K562 (cell line): ENCODE results near the gene CPTP. TPM values are rescaled to one million over a fixed set of nuclear protein-coding genes. Genes with fewer than 3 reads are reported as not detected.

Experiments
- BRD9 ChIP-seq: fragments of 450-650 bp; IDR thresholded peaks from 2 replicates; pipeline ENCODE4 v1.6.1; 2018; ENCODE audit warnings: low read depth; ENCODE audit not compliant: partially characterized antibody
- CBFA2T2 ChIP-seq: fragments of 450-650 bp; conservative IDR thresholded peaks from 2 replicates; pipeline ENCODE4 v1.6.1; 2017; ENCODE audit warnings: mild to moderate bottlenecking
- DDX20 ChIP-seq: fragments of 450-650 bp; IDR thresholded peaks from 2 replicates; pipeline ENCODE4 v1.6.1; 2016; ENCODE audit warnings: missing genetic modification characterization, low read depth, mild to moderate bottlenecking, missing compliant biosample characterization, moderate library complexity
- HMG20A ChIP-seq: fragments of 450-650 bp; formaldehyde crosslinking; conservative IDR thresholded peaks from 2 replicates; pipeline ENCODE4 v1.4.0; 2020; ENCODE audit warnings: mild to moderate bottlenecking, mixed read lengths
- MYBL2 ChIP-seq, 2 experiments: fragments of 450-650 bp in 1 of 2; sonication (generic) in 1 of 2; formaldehyde crosslinking in 1 of 2; IDR thresholded peaks; 2 replicates each; pipeline versions ENCODE4 v1.6.1 to v1.8.1; 2017 to 2022; ENCODE audit warnings: borderline replicate concordance in 1 of 2, inconsistent platforms in 1 of 2, low read depth in 1 of 2, mild to moderate bottlenecking in 1 of 2, missing genetic modification reagents in 1 of 2, moderate library complexity in 1 of 2
- NFRKB ChIP-seq: fragments of 450-650 bp; IDR thresholded peaks from 2 replicates; pipeline ENCODE4 v1.6.1; 2016; ENCODE audit warnings: low read depth
- NRF1 ChIP-seq, 2 experiments: fragments of 450-650 bp; IDR thresholded peaks in 1 of 2; conservative IDR thresholded peaks in 1 of 2; 2 replicates each; pipeline ENCODE4 v1.6.1; 2014; ENCODE audit warnings: mild to moderate bottlenecking in 2 of 2
- POLR2G ChIP-seq: fragments of 200-400 bp; formaldehyde crosslinking; IDR thresholded peaks from 2 replicates; pipeline ENCODE4 v1.6.1; 2017; ENCODE audit warnings: low read depth, mild to moderate bottlenecking, antibody characterized with exemption, low read length, moderate library complexity
- RBM39 ChIP-seq: fragments of 200-400 bp; formaldehyde crosslinking; optimal IDR thresholded peaks from 2 replicates; pipeline ENCODE3; 2018; ENCODE audit warnings: low read depth, low read length
- TARDBP ChIP-seq: fragments of 450-650 bp; IDR thresholded peaks from 2 replicates; pipeline ENCODE4 v1.6.1; 2016
- ZBTB1 ChIP-seq: sonication (generic); formaldehyde crosslinking; IDR thresholded peaks from 2 replicates; pipeline ENCODE4 v1.8.1; 2023; ENCODE audit warnings: missing genetic modification reagents, low read depth, mild to moderate bottlenecking, borderline replicate concordance
- ZNF121 ChIP-seq: sonication (generic); formaldehyde crosslinking; conservative IDR thresholded peaks from 2 replicates; pipeline ENCODE4 v1.8.0; 2022; ENCODE audit warnings: missing genetic modification reagents
- ZNF175 ChIP-seq: fragments of 200-800 bp; sonication (Bioruptor generic); IDR thresholded peaks from 2 replicates; pipeline ENCODE4 v1.6.1; 2016; ENCODE audit warnings: low read depth, mild to moderate bottlenecking, missing genetic modification characterization, missing compliant biosample characterization
- polyA plus RNA-seq, 8 experiments: library from polyadenylated mRNA; depleted of rRNA in 4 of 8; stranded (reverse) in 5 of 8; unstranded in 3 of 8; fragments of >200 nt; fragmentation: Nextera tagmentation in 2 of 8; fragmentation: Illumina TruSeq in 1 of 8; extraction: Ambion mirVana in 2 of 8; extraction: Trizol in 1 of 8; gene quantifications; 2 replicates each; pipeline versions ENCODE4 v1.2.1 to v1.2.3, GENCODE V29; 2011 to 2014; ENCODE audit warnings: inconsistent platforms in 1 of 8, missing spikeins in 1 of 8
- total RNA-seq, 7 experiments: library from RNA; depleted of rRNA in 6 of 7; stranded (reverse); fragments of >200 nt in 6 of 7; fragmentation: Illumina TruSeq in 2 of 7; extraction: Trizol in 2 of 7; gene quantifications; 2 replicates each; pipeline versions ENCODE4 v1.2.1 to v1.2.3, GENCODE V29; 2011 to 2021; ENCODE audit warnings: low replicate concordance in 1 of 7
- TF ChIP-seq, protein P1 (sequence below): fragments of 200-600 bp; sonication (generic); IDR thresholded peaks from one replicate; pipeline ENCODE4 v1.6.1; 2012; ENCODE audit warnings: mild to moderate bottlenecking, low read depth, low read length, inconsistent platforms
- TF ChIP-seq, protein P2 (sequence below): sonication (generic); formaldehyde crosslinking; IDR thresholded peaks from 2 replicates; pipeline ENCODE4 v1.9.0; 2022; ENCODE audit warnings: mild to moderate bottlenecking, missing genetic modification reagents

Gene CPTP
- total and polyA plus RNA-seq, 9 of the 15 experiments (the other 6 are each of a cell fraction or from before 2014, with no cell fraction given) = 0.11 to 25.8 (median 3.5) TPM

DNA sequence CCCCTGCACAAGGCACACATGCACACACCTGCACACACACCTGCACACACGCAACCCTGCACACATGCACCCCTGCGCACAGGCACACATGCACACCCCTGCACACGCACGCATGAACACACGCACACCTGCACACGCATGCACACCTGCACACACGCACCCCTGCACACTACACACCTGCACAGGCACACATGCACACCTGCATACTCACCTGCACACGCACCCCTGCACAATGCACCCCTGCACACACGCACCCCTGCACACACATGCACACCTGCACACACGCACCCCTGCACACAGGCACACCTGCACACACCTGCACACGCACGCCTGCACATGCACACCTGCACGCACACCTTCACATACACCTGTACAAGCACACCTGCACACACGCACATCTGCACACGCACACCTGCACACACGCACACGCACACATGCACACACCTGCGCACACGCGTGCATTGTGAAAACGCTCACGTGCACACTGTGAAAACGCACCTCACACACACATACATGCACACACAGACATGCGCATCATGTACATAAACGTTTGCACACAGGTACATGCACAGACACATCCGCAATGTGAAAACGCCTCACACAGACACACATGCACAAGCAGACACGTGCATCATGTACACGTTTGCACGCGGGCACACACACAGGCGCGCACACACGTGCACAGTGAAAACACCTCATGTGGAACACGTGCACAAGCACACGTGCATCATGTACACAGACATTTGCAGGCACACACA lies 16.4 kb downstream of the CPTP start (continued):
- TF ChIP-seq, protein P1, sequence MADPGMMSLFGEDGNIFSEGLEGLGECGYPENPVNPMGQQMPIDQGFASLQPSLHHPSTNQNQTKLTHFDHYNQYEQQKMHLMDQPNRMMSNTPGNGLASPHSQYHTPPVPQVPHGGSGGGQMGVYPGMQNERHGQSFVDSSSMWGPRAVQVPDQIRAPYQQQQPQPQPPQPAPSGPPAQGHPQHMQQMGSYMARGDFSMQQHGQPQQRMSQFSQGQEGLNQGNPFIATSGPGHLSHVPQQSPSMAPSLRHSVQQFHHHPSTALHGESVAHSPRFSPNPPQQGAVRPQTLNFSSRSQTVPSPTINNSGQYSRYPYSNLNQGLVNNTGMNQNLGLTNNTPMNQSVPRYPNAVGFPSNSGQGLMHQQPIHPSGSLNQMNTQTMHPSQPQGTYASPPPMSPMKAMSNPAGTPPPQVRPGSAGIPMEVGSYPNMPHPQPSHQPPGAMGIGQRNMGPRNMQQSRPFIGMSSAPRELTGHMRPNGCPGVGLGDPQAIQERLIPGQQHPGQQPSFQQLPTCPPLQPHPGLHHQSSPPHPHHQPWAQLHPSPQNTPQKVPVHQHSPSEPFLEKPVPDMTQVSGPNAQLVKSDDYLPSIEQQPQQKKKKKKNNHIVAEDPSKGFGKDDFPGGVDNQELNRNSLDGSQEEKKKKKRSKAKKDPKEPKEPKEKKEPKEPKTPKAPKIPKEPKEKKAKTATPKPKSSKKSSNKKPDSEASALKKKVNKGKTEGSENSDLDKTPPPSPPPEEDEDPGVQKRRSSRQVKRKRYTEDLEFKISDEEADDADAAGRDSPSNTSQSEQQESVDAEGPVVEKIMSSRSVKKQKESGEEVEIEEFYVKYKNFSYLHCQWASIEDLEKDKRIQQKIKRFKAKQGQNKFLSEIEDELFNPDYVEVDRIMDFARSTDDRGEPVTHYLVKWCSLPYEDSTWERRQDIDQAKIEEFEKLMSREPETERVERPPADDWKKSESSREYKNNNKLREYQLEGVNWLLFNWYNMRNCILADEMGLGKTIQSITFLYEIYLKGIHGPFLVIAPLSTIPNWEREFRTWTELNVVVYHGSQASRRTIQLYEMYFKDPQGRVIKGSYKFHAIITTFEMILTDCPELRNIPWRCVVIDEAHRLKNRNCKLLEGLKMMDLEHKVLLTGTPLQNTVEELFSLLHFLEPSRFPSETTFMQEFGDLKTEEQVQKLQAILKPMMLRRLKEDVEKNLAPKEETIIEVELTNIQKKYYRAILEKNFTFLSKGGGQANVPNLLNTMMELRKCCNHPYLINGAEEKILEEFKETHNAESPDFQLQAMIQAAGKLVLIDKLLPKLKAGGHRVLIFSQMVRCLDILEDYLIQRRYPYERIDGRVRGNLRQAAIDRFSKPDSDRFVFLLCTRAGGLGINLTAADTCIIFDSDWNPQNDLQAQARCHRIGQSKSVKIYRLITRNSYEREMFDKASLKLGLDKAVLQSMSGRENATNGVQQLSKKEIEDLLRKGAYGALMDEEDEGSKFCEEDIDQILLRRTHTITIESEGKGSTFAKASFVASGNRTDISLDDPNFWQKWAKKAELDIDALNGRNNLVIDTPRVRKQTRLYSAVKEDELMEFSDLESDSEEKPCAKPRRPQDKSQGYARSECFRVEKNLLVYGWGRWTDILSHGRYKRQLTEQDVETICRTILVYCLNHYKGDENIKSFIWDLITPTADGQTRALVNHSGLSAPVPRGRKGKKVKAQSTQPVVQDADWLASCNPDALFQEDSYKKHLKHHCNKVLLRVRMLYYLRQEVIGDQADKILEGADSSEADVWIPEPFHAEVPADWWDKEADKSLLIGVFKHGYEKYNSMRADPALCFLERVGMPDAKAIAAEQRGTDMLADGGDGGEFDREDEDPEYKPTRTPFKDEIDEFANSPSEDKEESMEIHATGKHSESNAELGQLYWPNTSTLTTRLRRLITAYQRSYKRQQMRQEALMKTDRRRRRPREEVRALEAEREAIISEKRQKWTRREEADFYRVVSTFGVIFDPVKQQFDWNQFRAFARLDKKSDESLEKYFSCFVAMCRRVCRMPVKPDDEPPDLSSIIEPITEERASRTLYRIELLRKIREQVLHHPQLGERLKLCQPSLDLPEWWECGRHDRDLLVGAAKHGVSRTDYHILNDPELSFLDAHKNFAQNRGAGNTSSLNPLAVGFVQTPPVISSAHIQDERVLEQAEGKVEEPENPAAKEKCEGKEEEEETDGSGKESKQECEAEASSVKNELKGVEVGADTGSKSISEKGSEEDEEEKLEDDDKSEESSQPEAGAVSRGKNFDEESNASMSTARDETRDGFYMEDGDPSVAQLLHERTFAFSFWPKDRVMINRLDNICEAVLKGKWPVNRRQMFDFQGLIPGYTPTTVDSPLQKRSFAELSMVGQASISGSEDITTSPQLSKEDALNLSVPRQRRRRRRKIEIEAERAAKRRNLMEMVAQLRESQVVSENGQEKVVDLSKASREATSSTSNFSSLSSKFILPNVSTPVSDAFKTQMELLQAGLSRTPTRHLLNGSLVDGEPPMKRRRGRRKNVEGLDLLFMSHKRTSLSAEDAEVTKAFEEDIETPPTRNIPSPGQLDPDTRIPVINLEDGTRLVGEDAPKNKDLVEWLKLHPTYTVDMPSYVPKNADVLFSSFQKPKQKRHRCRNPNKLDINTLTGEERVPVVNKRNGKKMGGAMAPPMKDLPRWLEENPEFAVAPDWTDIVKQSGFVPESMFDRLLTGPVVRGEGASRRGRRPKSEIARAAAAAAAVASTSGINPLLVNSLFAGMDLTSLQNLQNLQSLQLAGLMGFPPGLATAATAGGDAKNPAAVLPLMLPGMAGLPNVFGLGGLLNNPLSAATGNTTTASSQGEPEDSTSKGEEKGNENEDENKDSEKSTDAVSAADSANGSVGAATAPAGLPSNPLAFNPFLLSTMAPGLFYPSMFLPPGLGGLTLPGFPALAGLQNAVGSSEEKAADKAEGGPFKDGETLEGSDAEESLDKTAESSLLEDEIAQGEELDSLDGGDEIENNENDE = no peak
- TF ChIP-seq DDX20 (tag) = no peak
- 0 out of 2 replicates have a peak, but pooled peaks have one; percentile 7 for TF ChIP-seq CBFA2T2
- no peak for TF ChIP-seq RBM39
- no peak for TF ChIP-seq HMG20A (CRISPR knock-in tag)
- TF ChIP-seq BRD9 = no peak
- peak; percentile 29; the same call in 1 of the 2 replicates for TF ChIP-seq TARDBP
- TF ChIP-seq, protein P2, sequence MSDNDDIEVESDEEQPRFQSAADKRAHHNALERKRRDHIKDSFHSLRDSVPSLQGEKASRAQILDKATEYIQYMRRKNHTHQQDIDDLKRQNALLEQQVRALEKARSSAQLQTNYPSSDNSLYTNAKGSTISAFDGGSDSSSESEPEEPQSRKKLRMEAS (CRISPR knock-in tag) = peak; percentile 35; the same call in 1 of the 2 replicates
- TF ChIP-seq MYBL2 (IDR thresholded peaks at IDR 0.05; ENCODE audit: low read depth) = no peak
- TF ChIP-seq MYBL2 (CRISPR knock-in tag; IDR thresholded peaks at IDR 0.05; ENCODE audit: borderline replicate concordance) = 0 out of 2 replicates have a peak, but pooled peaks have one; percentile 58
- no peak for TF ChIP-seq NFRKB
- TF ChIP-seq ZBTB1 (CRISPR knock-in tag) = 0 out of 2 replicates have a peak, but pooled peaks have one; percentile 24
- TF ChIP-seq POLR2G = peak; percentile 55
- no peak for TF ChIP-seq NRF1 (conservative IDR thresholded peaks at IDR 0.05 in 1 of 2, IDR thresholded peaks at IDR 0.05 in 1 of 2)
- no peak for TF ChIP-seq ZNF121
- TF ChIP-seq ZNF175 = no peak
